GM12872 (cell line): ENCODE results near the gene OSBPL2.

ENCODE experiments used
- CTCF ChIP-seq: IDR thresholded peaks from 3 replicates; pipeline ENCODE4 v1.5.1; 2011; ENCODE audit warnings: low read depth, mild to moderate bottlenecking, low read length, moderate library complexity; ENCODE audit not compliant: insufficient read depth

Gene OSBPL2

GRCh38 chr20:62195736-62196135 is 42.6 kb upstream of the OSBPL2 start:
- no peak for TF ChIP-seq CTCF

DNA sequence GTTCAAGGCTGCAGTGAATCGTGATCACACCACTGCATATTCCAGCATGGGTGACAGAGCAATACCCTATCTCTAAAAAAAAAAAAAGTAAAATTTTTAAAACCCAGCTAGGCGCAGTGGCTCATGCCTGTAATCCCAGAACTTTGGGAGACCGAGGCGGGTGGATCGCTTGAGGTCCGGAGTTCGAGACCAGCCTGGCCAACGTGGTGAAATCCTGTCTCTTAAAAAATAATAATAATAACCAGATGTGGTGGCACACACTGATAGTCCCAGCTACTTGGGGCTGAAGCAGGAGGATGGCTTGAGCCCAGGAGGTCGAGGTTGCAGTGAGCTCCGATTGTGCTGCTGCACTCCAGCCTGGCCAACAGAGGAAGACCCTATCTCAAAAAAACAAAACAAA is 42.0 kb upstream of the OSBPL2 start:
- no peak for TF ChIP-seq CTCF

DNA sequence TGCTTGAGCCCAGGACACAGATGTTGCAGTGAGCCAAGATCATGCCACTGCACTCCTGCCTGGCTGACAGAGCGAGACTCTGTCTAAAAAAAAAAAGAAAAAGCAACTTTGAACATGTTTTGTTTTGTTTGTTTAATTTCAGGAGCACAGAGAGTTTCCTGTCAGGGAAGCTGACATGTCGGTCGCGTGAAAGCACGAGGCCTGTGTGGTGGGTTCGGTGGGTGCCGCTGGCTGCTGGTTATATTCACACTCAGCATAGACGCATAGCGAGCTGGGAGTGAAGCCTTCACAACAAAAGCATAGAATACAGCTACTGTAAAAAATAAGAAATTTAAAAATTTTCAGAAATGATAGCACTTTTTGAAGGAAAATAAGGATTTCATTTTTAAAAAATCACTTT is 41.0 kb upstream of the OSBPL2 start:
- no peak for TF ChIP-seq CTCF

- no peak for TF ChIP-seq CTCF
These were observed 40.5 kb upstream of the OSBPL2 start for GRCh38 chr20:62197801-62198200.

DNA sequence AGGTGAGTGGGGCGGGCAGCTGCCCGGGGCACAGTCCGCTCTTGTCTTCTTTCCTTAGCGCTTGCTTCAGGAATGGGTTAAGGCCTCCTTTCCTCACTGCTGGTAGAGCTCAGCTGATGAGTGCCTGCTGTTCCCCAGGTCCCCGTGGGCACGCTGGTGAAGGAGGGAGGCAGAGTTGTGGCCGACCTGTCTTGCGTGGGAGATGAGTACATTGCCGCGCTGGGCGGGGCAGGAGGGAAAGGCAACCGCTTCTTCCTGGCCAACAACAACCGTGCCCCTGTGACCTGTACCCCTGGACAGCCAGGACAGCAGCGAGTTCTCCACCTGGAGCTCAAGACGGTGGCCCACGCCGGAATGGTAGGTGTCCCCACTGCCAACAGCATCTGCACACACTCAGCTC is 39.8 kb upstream of the OSBPL2 start:
- no peak for TF ChIP-seq CTCF

GRCh38 chr20:62198931-62199330 is 39.4 kb upstream of the OSBPL2 start:
- TF ChIP-seq CTCF, result no peak

DNA sequence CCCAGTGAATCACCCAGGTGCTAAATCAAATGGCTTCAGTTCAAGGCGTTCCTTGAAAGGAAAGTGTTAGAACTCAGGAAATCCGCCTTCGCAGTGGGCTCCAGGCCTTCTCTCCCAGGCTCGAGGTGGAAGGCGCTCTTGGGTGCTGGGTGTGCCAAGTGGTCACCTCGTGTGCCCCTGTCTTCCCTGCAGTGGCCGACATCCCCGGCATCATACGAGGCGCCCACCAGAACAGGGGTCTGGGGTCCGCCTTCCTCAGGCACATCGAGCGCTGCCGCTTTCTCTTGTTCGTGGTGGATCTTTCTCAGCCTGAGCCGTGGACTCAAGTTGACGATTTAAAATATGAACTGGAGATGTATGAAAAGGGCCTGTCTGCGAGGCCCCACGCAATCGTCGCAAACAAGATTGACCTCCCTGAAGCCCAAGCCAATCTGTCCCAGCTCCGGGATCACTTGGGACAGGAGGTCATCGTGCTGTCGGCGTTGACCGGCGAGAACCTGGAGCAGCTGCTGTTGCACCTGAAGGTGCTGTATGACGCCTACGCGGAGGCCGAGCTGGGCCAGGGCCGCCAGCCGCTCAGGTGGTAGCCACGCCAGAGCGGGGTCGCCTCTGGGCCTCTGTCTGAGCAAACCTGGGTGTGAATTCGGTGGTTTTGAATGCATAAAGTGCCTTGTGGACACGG is 37.7 kb upstream of the OSBPL2 start:
- no peak for TF ChIP-seq CTCF
